ENCODE results near the gene TMEM167B.
"Not testable (repeated sequence)": the region's sequence is repeated elsewhere in the genome, so short reads cannot be mapped to it uniquely, and the experiment has no call there.

Gene TMEM167B

GRCh38 chr1:109112652-109113285 is 22.2 kb downstream of the TMEM167B start:
- DNase-seq = peak; percentile 21 to 97 (median 85)

GRCh38 chr1:109113590-109114341 is 23.2 kb downstream of the TMEM167B start, which contains the start of gene ELAPOR1:
Gene ELAPOR1 (plus strand): TSS chr1:109114115. CDS start chr1:109114184, 69 bp downstream.
- peak in 52 of 56 donors; percentile 8 to 90 (median 60) for DNase-seq

GRCh38 chr1:109114342-109114674 is 23.7 kb downstream of the TMEM167B start:
- DNase-seq = peak in 3 of 56 donors; percentile 26 to 54 (median 40)

- no peak for DNase-seq
Observed at GRCh38 chr1:109115685-109116084, 25.1 kb downstream of the TMEM167B start.

- no peak for DNase-seq
Observed at GRCh38 chr1:109116286-109116685, 25.7 kb downstream of the TMEM167B start.

- no peak for DNase-seq
Observed at GRCh38 chr1:109118089-109118488, 27.5 kb downstream of the TMEM167B start.

- DNase-seq = no peak
Observed at GRCh38 chr1:109120356-109120755, 29.8 kb downstream of the TMEM167B start.

GRCh38 chr1:109131059-109131458 is 40.5 kb downstream of the TMEM167B start:
- no peak for DNase-seq

- no peak for DNase-seq
Observed at GRCh38 chr1:109131800-109132199, 41.2 kb downstream of the TMEM167B start.

- DNase-seq = no peak
Observed at GRCh38 chr1:109133002-109133706, 42.6 kb downstream of the TMEM167B start.

- peak in 16 of 56 donors; percentile 5 to 45 (median 16) for DNase-seq
Observed at GRCh38 chr1:109133815-109134214, 43.3 kb downstream of the TMEM167B start.

- no peak for DNase-seq
Observed at GRCh38 chr1:109134423-109134822, 43.9 kb downstream of the TMEM167B start.

- DNase-seq = no peak
Observed at GRCh38 chr1:109135940-109136339, 45.4 kb downstream of the TMEM167B start.

GRCh38 chr1:109136766-109137165 is 46.2 kb downstream of the TMEM167B start:
- DNase-seq = no peak

- DNase-seq = no peak
Observed at GRCh38 chr1:109137958-109138357, 47.4 kb downstream of the TMEM167B start.

- no peak for DNase-seq
Observed at GRCh38 chr1:109138358-109138757, 47.8 kb downstream of the TMEM167B start.

- DNase-seq = no peak
Observed at GRCh38 chr1:109140392-109140791, 49.8 kb downstream of the TMEM167B start.

- DNase-seq = no peak
Observed at GRCh38 chr1:109142260-109142659, 51.7 kb downstream of the TMEM167B start.

- not testable (repeated sequence) for DNase-seq
Observed at GRCh38 chr1:109142725-109143124, 52.2 kb downstream of the TMEM167B start.
